A673 (cell line): ENCODE data around the gene ZNRF3.

Experiments used
- CTCF ChIP-seq: fragments of 300-800, 200-600 bp; sonication (generic); conservative IDR thresholded peaks from 2 replicates; pipeline ENCODE4 v1.5.1; 2017; ENCODE audit warnings: low read depth, mild to moderate bottlenecking, antibody characterized with exemption, low read length, moderate library complexity, mixed read lengths
- EZH2 ChIP-seq: fragments of 200-600 bp; sonication (generic); IDR thresholded peaks from 2 replicates; pipeline ENCODE4 v1.6.1; 2017; ENCODE audit warnings: borderline replicate concordance, low read depth, mild to moderate bottlenecking, mixed read lengths, antibody characterized with exemption, low read length; ENCODE audit not compliant: poor library complexity, severe bottlenecking

GRCh38 chr22:28884747-28885350 is 1.5 kb downstream of the ZNRF3 start:
- TF ChIP-seq CTCF, result no peak
- TF ChIP-seq EZH2, result no peak
